H1 (cell line): ENCODE results near the gene USP20. TPM values are rescaled to one million over a fixed set of nuclear protein-coding genes. Genes with fewer than 3 reads are reported as not detected.

ENCODE experiments used
- CTCF ChIA-PET: fragments of 300-600 bp; sonication (Branson Sonifier 250); formaldehyde crosslinking; loops from one replicate; lab custom pipeline; 2021; ENCODE audit not compliant: partially characterized antibody; lab: Charles Lee
- POLR2A ChIA-PET: fragments of 300-600 bp; sonication (Branson Sonifier 250); formaldehyde crosslinking; loops from one replicate; lab custom pipeline; 2021; ENCODE audit warnings: inconsistent platforms; ENCODE audit not compliant: partially characterized antibody; lab: Charles Lee
- DNase-seq, 2 experiments: peaks; one replicate each; pipeline versions ENCODE4 v3.0.0 to v3.0.0-alpha.2; 2010 to 2022; ENCODE audit warnings: low spot score in 2 of 2, low read depth in 1 of 2, mixed read lengths in 1 of 2
- FAIRE-seq: peaks from 2 replicates; lab custom pipeline; 2011; peaks lifted over from hg19 to GRCh38; lab: Jason Lieb, UNC
- H2AFZ ChIP-seq: 2 replicates; pipeline ENCODE4 v1.8.1; 2012; ENCODE audit warnings: low read length, inconsistent platforms
- H2AK5ac ChIP-seq: 2 replicates; pipeline ENCODE4 v1.6.1; 2013; ENCODE audit warnings: low read depth, low read length
- H2BK120ac ChIP-seq: replicated peaks from 2 replicates; pipeline ENCODE3; 2013; ENCODE audit warnings: low read depth, low read length, inconsistent platforms
- H2BK12ac ChIP-seq: 2 replicates; pipeline ENCODE4 v1.6.1; 2013; ENCODE audit warnings: low read depth, low read length
- H2BK15ac ChIP-seq: 2 replicates; pipeline ENCODE4 v1.6.1; 2013; ENCODE audit warnings: low read length
- H2BK20ac ChIP-seq: 2 replicates; pipeline ENCODE4 v1.6.1; 2013; ENCODE audit warnings: low read length
- H2BK5ac ChIP-seq: 2 replicates; pipeline ENCODE4 v1.6.1; 2013; ENCODE audit warnings: low read depth, low read length
- H3K14ac ChIP-seq: 2 replicates; pipeline ENCODE4 v1.6.1; 2013; ENCODE audit warnings: inconsistent platforms; ENCODE audit not compliant: insufficient read length
- H3K18ac ChIP-seq: 2 replicates; pipeline ENCODE4 v1.6.1; 2013; ENCODE audit warnings: low read length; ENCODE audit errors: extremely low read depth
- H3K23ac ChIP-seq: 2 replicates; pipeline ENCODE4 v1.6.1; 2013; ENCODE audit warnings: inconsistent platforms; ENCODE audit not compliant: insufficient read length
- H3K23me2 ChIP-seq: 2 replicates; pipeline ENCODE4 v1.6.1; 2013; ENCODE audit warnings: low read depth, low read length
- H3K27ac ChIP-seq: 2 replicates; pipeline ENCODE4 v1.6.1; 2011; ENCODE audit warnings: low read depth, low read length, inconsistent platforms
- H3K27me3 ChIP-seq, 4 experiments: replicated peaks in 1 of 4; 1 replicate in 1 of 4; 2 replicates in 3 of 4; pipeline versions ENCODE4 v1.6.1 to v1.8.1; 2011 to 2013; ENCODE audit warnings: low read length in 3 of 4, mild to moderate bottlenecking in 3 of 4, inconsistent platforms in 2 of 4, mixed read lengths in 2 of 4, moderate library complexity in 1 of 4; ENCODE audit not compliant: control insufficient read depth in 3 of 4, insufficient read depth in 3 of 4; ENCODE audit errors: extremely low read depth in 1 of 4
- H3K36me3 ChIP-seq, 4 experiments: 2 replicates each; pipeline versions ENCODE4 v1.6.1 to v1.8.1; 2011 to 2013; ENCODE audit warnings: mild to moderate bottlenecking in 4 of 4, low read length in 3 of 4, moderate library complexity in 2 of 4, control low read depth in 1 of 4, inconsistent platforms in 1 of 4; ENCODE audit not compliant: insufficient read depth in 4 of 4, control insufficient read depth in 2 of 4
- H3K4ac ChIP-seq: replicated peaks from 2 replicates; pipeline ENCODE3; 2013; ENCODE audit warnings: low read length, low read depth, mixed read lengths, inconsistent platforms; ENCODE audit not compliant: insufficient read length
- H3K4me1 ChIP-seq, 4 experiments: replicated peaks in 1 of 4; 1 replicate in 1 of 4; 2 replicates in 3 of 4; pipeline versions ENCODE4 v1.6.1 to v1.8.1; 2011 to 2013; ENCODE audit warnings: low read length in 3 of 4, inconsistent platforms in 2 of 4, mixed read lengths in 1 of 4; ENCODE audit not compliant: insufficient read depth in 4 of 4, control insufficient read depth in 3 of 4
- H3K4me2 ChIP-seq, 2 experiments: 2 replicates each; pipeline versions ENCODE4 v1.6.1 to v1.8.1; 2011 to 2013; ENCODE audit warnings: low read depth in 2 of 2, low read length in 2 of 2, control low read depth in 1 of 2, inconsistent platforms in 1 of 2, mild to moderate bottlenecking in 1 of 2; ENCODE audit not compliant: insufficient read depth in 1 of 2
- H3K4me3 ChIP-seq, 4 experiments: fragments of 200-600, 300-600 bp in 1 of 4; sonication (generic), shearing (Covaris generic), sonication (Bioruptor Twin) in 1 of 4; 2 replicates each; pipeline versions ENCODE4 v1.5.1 to v1.8.1; 2011 to 2016; ENCODE audit warnings: low read length in 4 of 4, low read depth in 3 of 4, control low read depth in 2 of 4, inconsistent platforms in 2 of 4, mild to moderate bottlenecking in 2 of 4, mixed read lengths in 1 of 4, moderate library complexity in 1 of 4; ENCODE audit not compliant: insufficient read depth in 2 of 4; ENCODE audit errors: extremely low read depth in 1 of 4
- H3K56ac ChIP-seq: replicated peaks from 2 replicates; pipeline ENCODE3; 2013; ENCODE audit warnings: low read depth, mild to moderate bottlenecking, mixed read lengths, low read length, inconsistent platforms; ENCODE audit not compliant: insufficient read length
- H3K79me1 ChIP-seq: 2 replicates; pipeline ENCODE4 v1.6.1; 2013; ENCODE audit warnings: low read depth, low read length, control low read depth
- H3K79me2 ChIP-seq, 2 experiments: 2 replicates each; pipeline versions ENCODE4 v1.6.1 to v1.8.1; 2012 to 2013; ENCODE audit warnings: low read length in 2 of 2, mild to moderate bottlenecking in 2 of 2, inconsistent platforms in 1 of 2; ENCODE audit not compliant: insufficient read depth in 2 of 2, control insufficient read depth in 1 of 2
- H3K9ac ChIP-seq, 4 experiments: replicated peaks in 1 of 4; 1 replicate in 1 of 4; 2 replicates in 3 of 4; pipeline versions ENCODE4 v1.6.1 to v1.8.1; 2011 to 2013; ENCODE audit warnings: low read depth in 3 of 4, low read length in 3 of 4, control low read depth in 2 of 4, mild to moderate bottlenecking in 2 of 4, moderate library complexity in 2 of 4, inconsistent platforms in 1 of 4; ENCODE audit errors: extremely low read depth in 1 of 4
- H3K9me3 ChIP-seq, 2 experiments: 2 replicates each; pipeline versions ENCODE4 v1.6.1 to v1.8.1; 2012 to 2013; ENCODE audit warnings: mild to moderate bottlenecking in 2 of 2, moderate library complexity in 2 of 2, control low read depth in 1 of 2, inconsistent platforms in 1 of 2, low read depth in 1 of 2, low read length in 1 of 2, mixed read lengths in 1 of 2; ENCODE audit not compliant: insufficient read depth in 2 of 2
- H4K20me1 ChIP-seq, 2 experiments: replicated peaks in 1 of 2; 2 replicates each; pipeline versions ENCODE3 to v1.8.1; 2011 to 2013; ENCODE audit warnings: inconsistent platforms in 2 of 2, low read length in 2 of 2, mild to moderate bottlenecking in 1 of 2; ENCODE audit not compliant: insufficient read depth in 2 of 2, control insufficient read depth in 1 of 2
- H4K5ac ChIP-seq: 2 replicates; pipeline ENCODE4 v1.6.1; 2013; ENCODE audit warnings: low read length, low read depth, mixed read lengths, inconsistent platforms; ENCODE audit not compliant: insufficient read length
- H4K8ac ChIP-seq: 2 replicates; pipeline ENCODE4 v1.8.0; 2013; ENCODE audit warnings: mild to moderate bottlenecking, moderate library complexity, low read length, inconsistent platforms; ENCODE audit not compliant: insufficient read depth; ENCODE audit errors: extremely low read depth
- H4K91ac ChIP-seq: replicated peaks from 2 replicates; pipeline ENCODE3; 2013; ENCODE audit warnings: low read length, mixed read lengths, inconsistent platforms; ENCODE audit not compliant: insufficient read length
- ATF3 ChIP-seq: IDR thresholded peaks from 2 replicates; pipeline ENCODE4 v1.6.1; 2011; ENCODE audit warnings: low read depth, mild to moderate bottlenecking, low read length; ENCODE audit not compliant: insufficient read depth
- GABPA ChIP-seq: IDR thresholded peaks from 2 replicates; pipeline ENCODE4 v1.6.1; 2011; ENCODE audit warnings: mild to moderate bottlenecking, low read length, moderate library complexity, borderline replicate concordance; ENCODE audit not compliant: insufficient read depth
- TAF1 ChIP-seq: IDR thresholded peaks from 2 replicates; pipeline ENCODE4 v1.6.1; 2011; ENCODE audit warnings: mild to moderate bottlenecking, low read depth, low read length
- YY1 ChIP-seq: IDR thresholded peaks from 2 replicates; pipeline ENCODE4 v1.6.1; 2011; ENCODE audit warnings: low read depth, mild to moderate bottlenecking, low read length
- WGBS, 2 experiments: shearing (Covaris generic) in 1 of 2; methylation state at CpG; one replicate each; pipeline versions ENCODE4 v1.1.6 to v1.1.7; 2013 to 2015; ENCODE audit warnings: low lambda C conversion rate in 2 of 2, mixed read lengths in 2 of 2, inconsistent platforms in 1 of 2, low coverage in 1 of 2, missing lambda C conversion rate in 1 of 2; ENCODE audit not compliant: insufficient replicate concordance in 2 of 2, insufficient coverage in 1 of 2, insufficient read length in 1 of 2; ENCODE audit errors: extremely low coverage in 1 of 2, missing lambda C conversion rate in 1 of 2; 5-methylcytosine and 5-hydroxymethylcytosine counted together
- polyA plus RNA-seq, 7 experiments: library from polyadenylated mRNA; depleted of rRNA in 3 of 7; stranded (reverse) in 5 of 7; unstranded in 2 of 7; fragments of >200 nt in 5 of 7; fragments of 200-250 nt in 2 of 7; gene quantifications; 1 replicate in 5 of 7; 2 replicates in 1 of 7; 4 replicates in 1 of 7; pipeline versions ENCODE4 v1.2.1 to v1.2.3, GENCODE V29; 2011 to 2013; ENCODE audit warnings: missing spikeins in 2 of 7, mixed read lengths in 2 of 7
- total RNA-seq: library from RNA; stranded (reverse); fragmentation: NEBNext Ultra II Directional; extraction: Animal tissue kit (Norgen Biotek cat#: 25700); gene quantifications from 2 replicates; pipeline ENCODE4 v1.2.1, GENCODE V29; 2021

USP20 gene
- total and polyA plus RNA-seq, 2 of the 8 experiments (the other 6 are each of a cell fraction or from before 2014, with no cell fraction given), result 13.4 to 23.0 TPM

- H3K4ac ChIP-seq, result no peak overlapping the region
- H3K18ac ChIP-seq, result no peak overlapping the region
- H2AK5ac ChIP-seq, result no peak overlapping the region
- H3K79me1 ChIP-seq, result no peaks in the 10 kb centered on the region
- H2BK120ac ChIP-seq, result no peak overlapping the region
- 68% methylated on average over 11 of the region's 11 CpGs; no CpG with 5 or more reads in 1 of the 2 experiments for WGBS, 2 experiments
- no peaks in the 10 kb centered on the region for H3K27me3 ChIP-seq
- no peak overlapping the region for H3K4me2 ChIP-seq
- no peak overlapping the region for H3K4me3 ChIP-seq
- no peaks in the 10 kb centered on the region for H3K23me2 ChIP-seq
- no peak overlapping the region for H3K23ac ChIP-seq
- no peak overlapping the region for H2BK12ac ChIP-seq
- no peak overlapping the region for H2BK5ac ChIP-seq
- CTCF ChIA-PET, result interaction anchor here (0.6 to 1.6 kb wide), 4 partner anchors 10 to 589 kb away, joined by 3 to 4 read pairs (median 4); no protein-coding TSS in a partner anchor
- no peaks in the 10 kb centered on the region for H3K79me2 ChIP-seq
- no peak overlapping the region for H2BK20ac ChIP-seq
- DNase-seq, result no peak
- peak overlapping the region; percentile 25; the same call in 1 of the 2 replicates for H4K8ac ChIP-seq
- no peak overlapping the region for H3K14ac ChIP-seq
- H2AFZ ChIP-seq, result no peak overlapping the region
- H3K27ac ChIP-seq, result no peak overlapping the region
- no peak for FAIRE-seq
- no peaks in the 10 kb centered on the region for H3K4me1 ChIP-seq
- H4K91ac ChIP-seq, result no peak overlapping the region
- H3K9ac ChIP-seq, result no peak overlapping the region
- no peaks in the 10 kb centered on the region for H3K9me3 ChIP-seq
- no peaks in the 10 kb centered on the region for H4K20me1 ChIP-seq
- POLR2A ChIA-PET, result interaction anchor here (1.2 kb wide), 1 partner anchor 10 kb away, joined by 3 read pairs; no protein-coding TSS in a partner anchor
- no peak overlapping the region for H3K56ac ChIP-seq
- H3K36me3 ChIP-seq, result peaks cover 0 to 6% (median 0%) of the 10 kb centered on the region in 4 experiments; a peak in 3 of 8 replicates
- no peak overlapping the region for H4K5ac ChIP-seq
- H2BK15ac ChIP-seq, result no peak overlapping the region
- no peak for TF ChIP-seq ATF3
- no peak for TF ChIP-seq YY1
- no peak for TF ChIP-seq GABPA
- TF ChIP-seq TAF1, result no peak
Measured at GRCh38 chr9:129864991-129865647, 29.9 kb downstream of the USP20 start.
